GM12872 (cell line): ENCODE results near the gene RALGAPA2.

Experiments used
- CTCF ChIP-seq: IDR thresholded peaks from 3 replicates; pipeline ENCODE4 v1.5.1; 2011; ENCODE audit warnings: low read depth, mild to moderate bottlenecking, low read length, moderate library complexity; ENCODE audit not compliant: insufficient read depth

RALGAPA2 gene

DNA sequence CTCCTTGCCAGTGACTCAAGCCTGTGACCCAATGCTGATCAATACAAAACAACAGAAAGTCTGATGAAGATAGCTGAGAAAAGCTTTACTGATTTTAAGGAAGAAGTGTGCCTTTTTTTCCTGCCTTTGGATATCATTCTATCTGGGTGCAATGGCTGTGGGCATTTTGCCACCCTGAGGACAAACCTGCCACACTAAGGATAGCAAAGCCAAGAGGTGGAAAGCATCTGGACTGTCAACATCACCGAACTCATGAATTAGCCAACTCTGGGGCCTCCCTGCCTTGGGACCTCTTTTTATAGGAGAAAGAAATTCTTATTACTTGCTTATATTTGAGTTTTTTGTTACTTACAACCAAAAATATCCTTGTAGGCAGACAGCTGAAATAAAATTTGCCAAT lies 19.9 kb downstream of the RALGAPA2 start:
- TF ChIP-seq CTCF: no peak

DNA sequence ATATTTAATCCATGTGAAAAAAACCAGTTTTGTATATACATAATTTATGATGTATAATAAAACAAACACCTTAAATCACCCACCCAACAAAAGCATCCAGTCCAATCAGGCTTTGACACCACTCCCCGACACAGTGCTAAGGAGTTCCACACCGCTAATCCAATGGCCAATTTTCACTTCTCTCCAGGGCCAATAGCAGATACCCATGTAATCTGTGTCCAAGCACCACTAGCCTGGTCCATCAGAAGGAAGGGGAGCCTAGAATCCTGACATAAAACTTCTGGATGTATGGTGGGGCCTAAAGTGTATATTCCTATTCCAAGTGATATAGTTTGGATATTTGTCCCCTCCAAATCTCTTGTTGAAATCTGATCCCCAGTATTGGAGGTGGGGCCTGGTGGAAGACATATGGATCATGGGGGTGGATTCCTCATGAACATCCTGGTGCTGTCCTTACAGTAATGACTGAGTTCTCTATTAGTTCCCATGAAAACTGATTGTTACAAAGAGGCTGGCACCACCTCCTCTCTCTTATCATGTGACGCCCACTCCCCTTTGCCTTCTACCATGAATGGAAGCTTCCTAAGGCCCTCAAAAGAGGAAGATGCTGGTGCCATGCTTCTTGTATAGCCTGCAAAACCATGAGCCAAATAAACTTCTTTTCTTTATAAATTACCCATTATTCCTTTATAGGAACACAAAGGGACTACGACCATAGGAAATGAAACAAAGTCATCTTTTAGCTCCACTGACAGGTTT lies 20.8 kb downstream of the RALGAPA2 start:
- TF ChIP-seq CTCF: no peak

DNA sequence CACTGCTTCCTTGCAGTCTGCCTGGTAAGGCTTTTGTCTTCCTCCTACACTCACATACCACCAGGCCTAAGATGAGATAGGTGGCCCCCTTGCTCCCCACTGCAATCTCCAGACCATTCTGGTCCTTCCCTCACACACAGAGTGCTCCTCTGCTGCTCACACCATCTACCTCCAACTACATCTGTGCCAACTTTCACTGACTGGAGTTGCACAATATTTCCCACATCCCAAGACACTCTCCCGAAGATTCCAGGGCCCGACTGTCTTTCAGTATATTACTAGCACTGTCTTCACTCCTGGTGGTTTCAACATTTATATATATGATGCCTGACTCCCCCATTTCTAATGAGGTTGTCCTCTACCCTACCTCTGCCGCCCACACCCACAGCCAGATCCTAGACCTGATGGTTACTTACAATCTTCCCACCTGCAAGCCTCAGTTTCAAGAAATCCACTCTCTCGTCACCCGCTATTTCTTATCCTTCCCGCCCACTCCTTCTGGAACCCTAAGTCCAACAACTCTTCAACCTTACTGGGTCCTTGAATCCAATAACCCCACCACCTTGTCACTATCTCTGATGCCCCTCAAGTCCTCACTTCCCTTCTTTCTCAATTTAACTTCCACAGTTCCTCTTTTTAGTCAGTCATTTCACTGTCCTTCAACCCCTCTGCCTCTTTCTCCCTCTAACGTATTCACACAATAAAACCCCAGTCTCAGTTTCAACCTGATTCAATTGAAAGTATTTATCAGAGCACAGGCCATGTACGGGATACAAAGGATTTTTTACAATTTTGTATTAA lies 21.6 kb downstream of the RALGAPA2 start:
- TF ChIP-seq CTCF: no peak

DNA sequence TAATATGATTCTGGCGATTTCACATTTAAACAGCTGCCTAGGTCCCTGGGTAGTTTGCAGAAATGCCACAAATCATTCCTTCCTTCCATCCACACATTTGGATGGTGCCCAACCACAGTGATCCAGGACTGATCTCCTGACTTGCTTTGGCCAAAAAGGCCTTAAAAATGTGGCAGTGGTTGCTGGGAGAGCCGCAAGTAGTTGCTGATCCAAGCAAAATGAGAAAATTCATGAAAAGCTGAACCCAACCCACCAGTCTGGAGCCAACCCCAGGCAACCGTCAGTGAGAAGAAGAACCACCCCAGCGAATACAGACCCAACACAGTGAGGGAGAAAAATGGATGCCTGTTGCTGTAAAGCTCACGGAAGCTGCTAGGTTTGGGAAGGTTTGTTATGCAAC lies 25.1 kb downstream of the RALGAPA2 start:
- TF ChIP-seq CTCF: no peak

GRCh38 chr20:20685635-20686034 lies 26.8 kb downstream of the RALGAPA2 start:
- no peak for TF ChIP-seq CTCF

DNA sequence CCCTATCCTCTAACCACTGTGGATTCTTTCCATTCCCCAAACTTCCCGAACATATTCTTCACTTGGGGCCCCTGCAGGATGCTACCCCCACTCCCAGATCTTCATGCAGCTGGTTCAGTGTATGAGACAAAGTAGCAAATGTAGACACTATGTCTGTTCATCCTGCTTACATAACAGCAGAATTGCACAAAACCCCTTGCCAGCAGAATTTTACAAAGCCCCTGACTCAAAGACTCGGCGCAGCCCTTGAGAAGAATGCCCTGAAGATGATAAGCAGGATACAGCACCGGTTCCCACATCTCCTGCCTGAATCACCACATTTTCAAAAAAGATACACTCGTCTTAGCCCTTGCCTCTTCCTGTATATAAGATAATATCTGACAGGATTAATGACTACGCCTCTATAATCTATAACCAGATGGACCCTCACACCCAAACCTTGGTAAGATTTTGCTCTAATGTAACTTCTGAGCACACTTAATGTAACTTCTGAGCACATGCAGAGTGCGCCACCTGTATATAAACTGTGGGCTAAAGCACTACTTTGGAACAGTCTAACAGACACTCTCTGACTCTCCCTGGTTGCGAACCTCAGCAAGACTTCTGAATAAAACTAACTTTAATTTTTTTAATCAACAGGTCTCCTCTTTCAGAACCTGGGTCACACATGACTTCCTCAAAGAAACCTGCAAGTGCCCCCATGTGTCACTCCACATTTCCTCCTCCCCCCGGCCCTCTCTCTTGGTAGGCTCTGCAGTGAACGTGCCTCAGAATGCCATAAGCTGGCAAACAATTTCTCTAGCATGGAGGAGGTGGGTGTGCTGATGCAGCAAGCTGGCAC lies 28.7 kb downstream of the RALGAPA2 start:
- TF ChIP-seq CTCF: no peak

- no peak for TF ChIP-seq CTCF
Measured at GRCh38 chr20:20683020-20683419, 29.4 kb downstream of the RALGAPA2 start.
